Dermis lymphatic vessel endothelial cell (primary cell): ENCODE data around the gene ANXA1. TPM values are rescaled to one million over a fixed set of nuclear protein-coding genes. Genes with fewer than 3 reads are reported as not detected.

Source experiments
- total RNA-seq: library from RNA; depleted of rRNA; stranded (reverse); fragments of >200 nt; gene quantifications from 2 replicates; pipeline ENCODE4 v1.2.1, GENCODE V29; 2014

ANXA1 gene
- total RNA-seq, result 294 and 868 TPM in 2 replicates

GRCh38 chr9:73151653-73152542 is at the start of gene ANXA1:
TSS of gene ANXA1 (plus strand) at chr9:73151865. CDS start at chr9:73158536, 6,671 bp downstream.

Other genes with a start within 250 kb of the ANXA1 start
- 899 and 2,448 TPM in 2 replicates for gene ALDH1A1, start 198.8 kb upstream of the ANXA1 start, total RNA-seq